Gastrocnemius medialis (tissue), 4 donors: ENCODE measurements around the gene NHSL1.

Experiments used
- CTCF ChIP-seq, 5 experiments: fragments of 450-650 bp in 3 of 5; fragments of 200-600 bp in 2 of 5; sonication (generic) in 2 of 5; IDR thresholded peaks in 4 of 5; conservative IDR thresholded peaks in 1 of 5; 1 replicate in 4 of 5; 2 replicates in 1 of 5; pipeline ENCODE4 v1.5.1; 2016 to 2019; ENCODE audit warnings: antibody characterized with exemption in 5 of 5, mild to moderate bottlenecking in 3 of 5, moderate library complexity in 3 of 5
- POLR2A ChIP-seq, 2 donors: fragments of 450-650 bp; IDR thresholded peaks; one replicate each; pipeline ENCODE4 v1.6.1; 2017; ENCODE audit warnings: antibody characterized with exemption in 2 of 2, mild to moderate bottlenecking in 2 of 2, moderate library complexity in 2 of 2

GRCh38 chr6:138427701-138428100 lies 71.6 kb downstream of the NHSL1 start:
- TF ChIP-seq POLR2A (IDR thresholded peaks at IDR 0.05) (no peak), CTCF (IDR thresholded peaks at IDR 0.05 in 4 of 5, conservative IDR thresholded peaks at IDR 0.05 in 1 of 5) (no peak)
